ENCODE measurements around the gene C3orf80.

Gene C3orf80

GRCh38 chr3:160220038-160220437 lies 5.2 kb upstream of the C3orf80 start:
- Histone ChIP-seq H2BK5ac (ENCODE audit: low read length) (no peak overlapping the region), H3K36me3 (replicated peaks in 1 of 2; ENCODE audit: control insufficient read depth in 2 of 2, insufficient read depth in 2 of 2, low read length in 2 of 2) (no peaks in the 10 kb centered on the region), H3K27ac (replicated peaks; ENCODE audit: low read length) (no peak overlapping the region), H4K91ac (ENCODE audit: low read depth, low read length, poor library complexity) (no peak overlapping the region), H2AK5ac (ENCODE audit: low read depth, low read length) (no peak overlapping the region), H3K14ac (ENCODE audit: low read length) (no peak overlapping the region), H4K8ac (ENCODE audit: low read depth, low read length) (no peak overlapping the region), H2AFZ (ENCODE audit: low read length) (no peak overlapping the region), H3K4me2 (ENCODE audit: insufficient read depth, low read length, poor library complexity, severe bottlenecking) (no peak overlapping the region), H3K9ac (ENCODE audit: low read depth, low read length, poor library complexity) (no peak overlapping the region), H3K27me3 (ENCODE audit: control insufficient read depth in 3 of 3, insufficient read depth in 3 of 3, low read depth in 1 of 3, low read length in 3 of 3) (peaks cover 2 to 80% (median 17%) of the 10 kb centered on the region in 3 experiments), H2BK120ac (ENCODE audit: low read depth, low read length) (no peak overlapping the region), H2BK15ac (ENCODE audit: low read length) (no peak overlapping the region), H3K79me1 (ENCODE audit: low read depth, low read length) (no peaks in the 10 kb centered on the region), H3K4ac (ENCODE audit: low read length) (no peak overlapping the region), H2BK12ac (ENCODE audit: low read length) (no peak overlapping the region), H3K23ac (ENCODE audit: low read depth, low read length, poor library complexity) (no peak overlapping the region), H3K9me3 (replicated peaks in 1 of 2; ENCODE audit: control insufficient read depth in 2 of 2, insufficient read depth in 1 of 2, low read depth in 1 of 2, low read length in 2 of 2) (no peaks in the 10 kb centered on the region), H3K18ac (ENCODE audit: low read length) (no peak overlapping the region), H3K4me1 (ENCODE audit: control insufficient read depth in 2 of 2, insufficient read depth in 1 of 2, low read depth in 1 of 2, low read length in 2 of 2) (peaks cover 0 to 8% of the 10 kb centered on the region in 2 donors), H3K4me3 (ENCODE audit: low read length in 2 of 2) (no peak overlapping the region)
- no peak for DNase-seq (ENCODE audit: low spot score)
- no CpG with 5 or more reads among the region's 2 CpGs for WGBS, 2 donors (ENCODE audit: extremely low coverage in 2 of 2, insufficient read length in 2 of 2, insufficient replicate concordance in 1 of 2)

GRCh38 chr3:160221019-160221418 lies 4.2 kb upstream of the C3orf80 start:
- Histone ChIP-seq H3K79me1 (ENCODE audit: low read depth, low read length) (no peaks in the 10 kb centered on the region), H3K9me3 (replicated peaks in 1 of 2; ENCODE audit: control insufficient read depth in 2 of 2, insufficient read depth in 1 of 2, low read depth in 1 of 2, low read length in 2 of 2) (no peaks in the 10 kb centered on the region), H2BK120ac (ENCODE audit: low read depth, low read length) (no peak overlapping the region), H4K8ac (ENCODE audit: low read depth, low read length) (no peak overlapping the region), H2BK12ac (ENCODE audit: low read length) (no peak overlapping the region), H2AK5ac (ENCODE audit: low read depth, low read length) (no peak overlapping the region), H3K27ac (replicated peaks; ENCODE audit: low read length) (no peak overlapping the region), H3K23ac (ENCODE audit: low read depth, low read length, poor library complexity) (no peak overlapping the region), H3K27me3 (ENCODE audit: control insufficient read depth in 3 of 3, insufficient read depth in 3 of 3, low read depth in 1 of 3, low read length in 3 of 3) (peaks cover 7 to 86% (median 26%) of the 10 kb centered on the region in 3 experiments), H3K14ac (ENCODE audit: low read length) (no peak overlapping the region), H3K4me3 (ENCODE audit: low read length in 2 of 2) (no peak overlapping the region), H4K91ac (ENCODE audit: low read depth, low read length, poor library complexity) (no peak overlapping the region), H2BK15ac (ENCODE audit: low read length) (no peak overlapping the region), H3K18ac (ENCODE audit: low read length) (no peak overlapping the region), H3K36me3 (replicated peaks in 1 of 2; ENCODE audit: control insufficient read depth in 2 of 2, insufficient read depth in 2 of 2, low read length in 2 of 2) (no peaks in the 10 kb centered on the region), H3K4me1 (ENCODE audit: control insufficient read depth in 2 of 2, insufficient read depth in 1 of 2, low read depth in 1 of 2, low read length in 2 of 2) (peaks cover 0 to 8% of the 10 kb centered on the region in 2 donors), H3K4ac (ENCODE audit: low read length) (no peak overlapping the region), H3K9ac (ENCODE audit: low read depth, low read length, poor library complexity) (no peak overlapping the region), H3K4me2 (ENCODE audit: insufficient read depth, low read length, poor library complexity, severe bottlenecking) (no peak overlapping the region), H2BK5ac (ENCODE audit: low read length) (no peak overlapping the region), H2AFZ (ENCODE audit: low read length) (no peak overlapping the region)
- no peak for DNase-seq (ENCODE audit: low spot score)
- WGBS, 2 donors (ENCODE audit: extremely low coverage in 2 of 2, insufficient read length in 2 of 2, insufficient replicate concordance in 1 of 2) = no CpG with 5 or more reads among the region's 2 CpGs

GRCh38 chr3:160224256-160224655 lies 966 bp upstream of the C3orf80 start:
- no peak overlapping the region for H3K27ac ChIP-seq (replicated peaks; ENCODE audit: low read length)
- H3K4me1 ChIP-seq (ENCODE audit: control insufficient read depth in 2 of 2, insufficient read depth in 1 of 2, low read depth in 1 of 2, low read length in 2 of 2) = peaks cover 0 to 5% of the 10 kb centered on the region in 2 donors
- DNase-seq (ENCODE audit: low spot score) = peak; percentile 11
- H2AK5ac ChIP-seq (ENCODE audit: low read depth, low read length) = no peak overlapping the region
- no peaks in the 10 kb centered on the region for H3K9me3 ChIP-seq (replicated peaks in 1 of 2; ENCODE audit: control insufficient read depth in 2 of 2, insufficient read depth in 1 of 2, low read depth in 1 of 2, low read length in 2 of 2)
- no peak overlapping the region for H3K4ac ChIP-seq (ENCODE audit: low read length)
- peak overlapping the region; percentile 15 for H2AFZ ChIP-seq (ENCODE audit: low read length)
- no peak overlapping the region for H2BK5ac ChIP-seq (ENCODE audit: low read length)
- no peak overlapping the region for H3K14ac ChIP-seq (ENCODE audit: low read length)
- no peak overlapping the region for H3K18ac ChIP-seq (ENCODE audit: low read length)
- H3K9ac ChIP-seq (ENCODE audit: low read depth, low read length, poor library complexity) = no peak overlapping the region
- H4K91ac ChIP-seq (ENCODE audit: low read depth, low read length, poor library complexity) = no peak overlapping the region
- peaks cover 15 to 92% (median 39%) of the 10 kb centered on the region in 3 experiments for H3K27me3 ChIP-seq (ENCODE audit: control insufficient read depth in 3 of 3, insufficient read depth in 3 of 3, low read depth in 1 of 3, low read length in 3 of 3)
- H2BK12ac ChIP-seq (ENCODE audit: low read length) = no peak overlapping the region
- H3K36me3 ChIP-seq (replicated peaks in 1 of 2; ENCODE audit: control insufficient read depth in 2 of 2, insufficient read depth in 2 of 2, low read length in 2 of 2) = no peaks in the 10 kb centered on the region
- no peak overlapping the region for H3K23ac ChIP-seq (ENCODE audit: low read depth, low read length, poor library complexity)
- H3K4me2 ChIP-seq (ENCODE audit: insufficient read depth, low read length, poor library complexity, severe bottlenecking) = no peak overlapping the region
- no peak overlapping the region for H2BK15ac ChIP-seq (ENCODE audit: low read length)
- H3K79me1 ChIP-seq (ENCODE audit: low read depth, low read length) = no peaks in the 10 kb centered on the region
- WGBS, 2 donors (ENCODE audit: extremely low coverage in 2 of 2, insufficient read length in 2 of 2, insufficient replicate concordance in 1 of 2) = no CpG with 5 or more reads among the region's 12 CpGs
- no peak overlapping the region for H2BK120ac ChIP-seq (ENCODE audit: low read depth, low read length)
- H3K4me3 ChIP-seq (ENCODE audit: low read length in 2 of 2) = no peak overlapping the region
- H4K8ac ChIP-seq (ENCODE audit: low read depth, low read length) = no peak overlapping the region

GRCh38 chr3:160224811-160225175 lies 429 bp upstream of the C3orf80 start:
- H3K23ac ChIP-seq (ENCODE audit: low read depth, low read length, poor library complexity) = no peak overlapping the region
- no peaks in the 10 kb centered on the region for H3K79me1 ChIP-seq (ENCODE audit: low read depth, low read length)
- H2AFZ ChIP-seq (ENCODE audit: low read length) = peak overlapping the region; percentile 99
- peaks cover 0 to 5% of the 10 kb centered on the region in 2 donors for H3K4me1 ChIP-seq (ENCODE audit: control insufficient read depth in 2 of 2, insufficient read depth in 1 of 2, low read depth in 1 of 2, low read length in 2 of 2)
- H2BK120ac ChIP-seq (ENCODE audit: low read depth, low read length) = no peak overlapping the region
- H3K9me3 ChIP-seq (replicated peaks in 1 of 2; ENCODE audit: control insufficient read depth in 2 of 2, insufficient read depth in 1 of 2, low read depth in 1 of 2, low read length in 2 of 2) = no peaks in the 10 kb centered on the region
- H3K27me3 ChIP-seq (ENCODE audit: control insufficient read depth in 3 of 3, insufficient read depth in 3 of 3, low read depth in 1 of 3, low read length in 3 of 3) = peaks cover 15 to 89% (median 39%) of the 10 kb centered on the region in 3 experiments
- no CpG with 5 or more reads among the region's 16 CpGs for WGBS, 2 donors (ENCODE audit: extremely low coverage in 2 of 2, insufficient read length in 2 of 2, insufficient replicate concordance in 1 of 2)
- H3K4me3 ChIP-seq (ENCODE audit: low read length in 2 of 2) = peak overlapping the region in 1 of 2 donors; percentile 60
- H3K18ac ChIP-seq (ENCODE audit: low read length) = no peak overlapping the region
- no peak overlapping the region for H3K27ac ChIP-seq (replicated peaks; ENCODE audit: low read length)
- no peak overlapping the region for H3K14ac ChIP-seq (ENCODE audit: low read length)
- H4K91ac ChIP-seq (ENCODE audit: low read depth, low read length, poor library complexity) = no peak overlapping the region
- H2BK5ac ChIP-seq (ENCODE audit: low read length) = no peak overlapping the region
- no peak overlapping the region for H3K9ac ChIP-seq (ENCODE audit: low read depth, low read length, poor library complexity)
- H4K8ac ChIP-seq (ENCODE audit: low read depth, low read length) = no peak overlapping the region
- no peak for DNase-seq (ENCODE audit: low spot score)
- peak overlapping the region; percentile 94 for H3K4me2 ChIP-seq (ENCODE audit: insufficient read depth, low read length, poor library complexity, severe bottlenecking)
- no peak overlapping the region for H2BK12ac ChIP-seq (ENCODE audit: low read length)
- no peak overlapping the region for H2BK15ac ChIP-seq (ENCODE audit: low read length)
- no peak overlapping the region for H2AK5ac ChIP-seq (ENCODE audit: low read depth, low read length)
- no peak overlapping the region for H3K4ac ChIP-seq (ENCODE audit: low read length)
- H3K36me3 ChIP-seq (replicated peaks in 1 of 2; ENCODE audit: control insufficient read depth in 2 of 2, insufficient read depth in 2 of 2, low read length in 2 of 2) = no peaks in the 10 kb centered on the region
